ENCODE data around the gene LHFPL6.

Gene LHFPL6

DNA sequence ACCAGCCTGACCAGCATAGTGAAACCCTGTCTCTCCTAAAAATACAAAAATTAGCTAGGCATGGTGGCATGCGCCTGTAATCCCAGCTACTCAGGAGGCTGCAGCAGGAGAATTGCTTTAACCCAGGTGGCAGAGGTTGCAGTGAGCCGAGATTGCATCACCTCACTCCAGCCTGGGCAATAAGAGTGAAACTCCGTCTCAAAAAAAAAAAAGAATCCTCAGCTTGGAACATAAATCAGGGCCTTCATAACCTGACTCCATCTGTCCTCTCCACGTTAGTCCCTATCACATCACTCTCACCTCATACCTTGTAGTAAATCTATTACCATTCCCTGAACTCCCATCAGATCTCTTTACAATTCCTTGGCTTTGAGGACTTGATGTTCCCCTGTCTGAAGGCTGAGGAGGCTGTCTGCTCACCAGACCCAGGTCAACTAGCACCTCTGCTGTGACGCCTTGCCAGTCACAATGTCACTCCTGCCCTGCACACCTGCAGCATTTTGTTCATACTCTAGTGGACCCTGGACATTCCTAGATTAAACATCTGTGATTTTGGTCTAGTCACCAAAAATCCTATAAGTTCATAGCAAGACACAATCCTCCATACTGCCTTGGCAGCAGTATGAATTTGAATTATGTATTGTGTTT lies 15.9 kb downstream of the LHFPL6 start:
- DNase-seq (ENCODE audit: low read depth), result no peak
- H3K4me3 ChIP-seq (ENCODE audit: low read length), result no peak overlapping the region
- TF ChIP-seq, protein P1, sequence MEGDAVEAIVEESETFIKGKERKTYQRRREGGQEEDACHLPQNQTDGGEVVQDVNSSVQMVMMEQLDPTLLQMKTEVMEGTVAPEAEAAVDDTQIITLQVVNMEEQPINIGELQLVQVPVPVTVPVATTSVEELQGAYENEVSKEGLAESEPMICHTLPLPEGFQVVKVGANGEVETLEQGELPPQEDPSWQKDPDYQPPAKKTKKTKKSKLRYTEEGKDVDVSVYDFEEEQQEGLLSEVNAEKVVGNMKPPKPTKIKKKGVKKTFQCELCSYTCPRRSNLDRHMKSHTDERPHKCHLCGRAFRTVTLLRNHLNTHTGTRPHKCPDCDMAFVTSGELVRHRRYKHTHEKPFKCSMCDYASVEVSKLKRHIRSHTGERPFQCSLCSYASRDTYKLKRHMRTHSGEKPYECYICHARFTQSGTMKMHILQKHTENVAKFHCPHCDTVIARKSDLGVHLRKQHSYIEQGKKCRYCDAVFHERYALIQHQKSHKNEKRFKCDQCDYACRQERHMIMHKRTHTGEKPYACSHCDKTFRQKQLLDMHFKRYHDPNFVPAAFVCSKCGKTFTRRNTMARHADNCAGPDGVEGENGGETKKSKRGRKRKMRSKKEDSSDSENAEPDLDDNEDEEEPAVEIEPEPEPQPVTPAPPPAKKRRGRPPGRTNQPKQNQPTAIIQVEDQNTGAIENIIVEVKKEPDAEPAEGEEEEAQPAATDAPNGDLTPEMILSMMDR (IDR thresholded peaks at IDR 0.05; ENCODE audit: insufficient read depth, low read depth, low read length, missing control alignments), result no peak

DNA sequence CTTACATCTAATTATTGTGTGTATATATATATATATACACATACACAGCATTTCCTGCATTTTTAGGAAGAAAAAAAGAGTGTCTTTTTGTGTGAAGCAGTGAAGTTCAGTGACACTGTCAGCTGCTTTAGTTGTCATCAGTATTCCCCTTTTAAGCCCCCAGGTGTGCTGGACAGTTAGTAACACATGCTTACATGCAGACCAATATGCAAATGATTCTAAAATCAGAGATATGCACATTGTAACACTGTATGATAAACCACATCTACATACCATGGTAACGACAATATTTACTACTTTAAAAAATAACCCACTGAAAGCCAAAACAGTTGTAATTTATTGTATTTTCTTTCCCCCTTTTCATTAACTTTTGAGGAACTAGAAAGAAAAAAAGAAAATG lies 16.8 kb downstream of the LHFPL6 start:
- no peak overlapping the region for H3K4me3 ChIP-seq (ENCODE audit: low read length)
- TF ChIP-seq, protein P1 (IDR thresholded peaks at IDR 0.05; ENCODE audit: insufficient read depth, low read depth, low read length, missing control alignments), result no peak
- DNase-seq (ENCODE audit: low read depth), result no peak

DNA sequence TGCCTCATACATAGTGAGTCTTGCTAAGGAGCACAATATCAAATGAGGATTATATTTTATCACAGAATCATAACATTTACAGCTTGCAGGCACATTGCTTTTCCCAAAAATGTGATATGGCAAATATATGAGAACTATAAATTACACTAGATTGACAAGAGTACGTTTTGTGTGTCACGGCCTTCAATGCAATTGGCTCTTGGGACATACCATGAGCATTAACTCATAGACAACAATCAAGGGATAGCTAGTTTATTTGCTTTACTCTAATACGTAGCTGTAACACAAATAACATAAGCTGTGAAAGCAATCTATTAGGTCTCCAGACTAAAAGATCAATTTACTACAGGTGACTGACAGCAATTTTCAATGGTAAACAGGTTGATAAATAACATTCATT lies 17.8 kb downstream of the LHFPL6 start:
- TF ChIP-seq, protein P1 (IDR thresholded peaks at IDR 0.05; ENCODE audit: insufficient read depth, low read depth, low read length, missing control alignments), result no peak
- no peak for DNase-seq (ENCODE audit: low read depth)
- no peak overlapping the region for H3K4me3 ChIP-seq (ENCODE audit: low read length)

DNA sequence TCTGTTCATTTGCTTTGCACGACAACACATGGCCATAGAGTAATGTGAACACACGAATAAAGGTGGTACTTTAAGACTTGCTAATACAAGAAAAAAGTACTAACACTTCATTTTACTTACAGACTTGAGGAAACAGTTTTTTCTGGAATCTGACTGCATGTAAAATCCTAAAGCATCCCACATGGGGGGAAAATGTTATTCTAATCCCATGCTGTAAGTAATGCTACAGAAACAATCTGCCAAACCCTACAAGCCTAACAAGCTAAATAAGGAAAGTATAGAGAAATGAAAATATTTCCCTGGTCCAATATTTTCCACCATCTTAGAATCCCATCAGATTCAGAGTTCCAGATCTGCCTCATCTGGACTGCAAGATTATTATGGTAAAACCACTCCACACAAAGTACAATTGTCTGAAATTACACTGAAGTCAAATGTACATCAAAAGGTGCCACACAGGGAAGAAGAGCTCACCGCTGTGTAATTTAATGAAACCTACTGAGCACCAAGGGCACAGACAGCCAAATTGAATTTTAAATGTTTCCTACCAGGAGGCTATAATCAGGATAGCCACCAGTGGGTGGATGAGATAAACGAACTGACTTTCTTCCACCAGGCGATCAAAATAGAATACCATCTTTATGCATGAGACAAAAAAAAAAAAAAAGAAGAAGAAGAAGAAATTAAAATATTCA lies 22.0 kb downstream of the LHFPL6 start:
- H3K4me3 ChIP-seq (ENCODE audit: low read length), result no peak overlapping the region
- no peak for DNase-seq (ENCODE audit: low read depth)
- TF ChIP-seq, protein P1 (IDR thresholded peaks at IDR 0.05; ENCODE audit: insufficient read depth, low read depth, low read length, missing control alignments), result no peak

GRCh38 chr13:39578821-39579291 lies 24.1 kb downstream of the LHFPL6 start:
- H3K4me3 ChIP-seq (ENCODE audit: low read length), result no peak overlapping the region
- no peak for DNase-seq (ENCODE audit: low read depth)
- TF ChIP-seq, protein P1 (IDR thresholded peaks at IDR 0.05; ENCODE audit: insufficient read depth, low read depth, low read length, missing control alignments), result no peak

DNA sequence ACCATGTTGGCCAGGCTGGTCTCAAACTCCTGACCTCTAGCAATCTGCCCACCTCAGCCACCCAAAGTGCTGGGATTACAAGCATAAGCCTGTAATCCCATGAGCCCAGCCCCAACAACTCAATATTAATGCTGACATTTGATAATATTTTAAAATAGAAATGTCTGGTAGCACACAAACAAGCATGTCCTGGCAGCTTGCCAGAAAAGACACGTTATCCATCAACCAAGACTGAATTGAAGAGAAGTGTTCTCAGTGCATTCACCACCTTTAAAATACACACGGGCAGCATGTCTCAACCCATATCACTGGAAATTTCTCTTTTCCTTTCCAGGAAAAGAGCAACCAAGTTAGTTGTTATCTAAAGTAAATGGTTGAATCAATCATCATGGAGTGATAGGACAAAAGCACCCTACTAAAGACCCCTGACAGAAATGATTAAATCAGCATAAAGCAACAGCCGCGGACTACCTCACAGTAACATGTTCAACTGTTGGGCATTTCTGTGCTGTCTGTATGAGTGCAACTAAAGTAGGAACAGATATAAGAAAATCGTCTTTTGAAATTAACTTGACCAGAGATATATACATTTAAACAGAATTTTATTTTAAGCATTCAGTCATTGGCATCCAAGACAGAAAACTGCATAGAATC lies 25.0 kb downstream of the LHFPL6 start:
- no peak overlapping the region for H3K4me3 ChIP-seq (ENCODE audit: low read length)
- DNase-seq (ENCODE audit: low read depth), result no peak
- TF ChIP-seq, protein P1 (IDR thresholded peaks at IDR 0.05; ENCODE audit: insufficient read depth, low read depth, low read length, missing control alignments), result no peak
